ENCODE results near the gene BRSK2. TPM values are rescaled to one million over a fixed set of nuclear protein-coding genes. Genes with fewer than 3 reads are reported as not detected.
"Not testable (repeated sequence)": the region's sequence is repeated elsewhere in the genome, so short reads cannot be mapped to it uniquely, and the experiment has no call there.

The BRSK2 gene
- total RNA-seq, 1 donor from 2014 or later: 1.5 TPM

DNA sequence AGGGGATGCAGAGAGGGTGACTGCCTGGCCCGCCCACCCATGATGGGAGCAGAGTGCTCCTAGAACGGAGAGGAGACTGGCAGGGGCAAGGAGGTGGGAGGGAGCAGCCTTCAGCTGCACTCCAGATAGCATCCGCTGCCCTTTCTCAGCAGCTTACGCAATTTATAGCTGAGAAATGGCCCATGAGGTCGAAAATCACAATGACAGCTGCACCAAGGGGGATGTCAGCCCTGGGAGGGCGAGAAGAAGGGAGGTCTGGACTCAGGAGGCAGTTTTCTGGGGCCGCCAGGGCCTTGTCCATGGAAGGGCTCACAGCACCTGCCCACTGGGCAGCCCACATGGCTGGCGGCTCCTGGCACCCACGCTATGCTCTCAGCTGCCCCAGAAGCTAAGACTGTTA lies 114.4 kb downstream of the BRSK2 start:
- Mint-ChIP-seq H3K27me3 (ENCODE audit: low read depth) (no peaks in the 10 kb centered on the region), H3K36me3 (ENCODE audit: low read depth) (peaks cover 10% of the 10 kb centered on the region), H3K4me1 (ENCODE audit: low read depth) (no peaks in the 10 kb centered on the region), H3K4me3 (ENCODE audit: low read depth) (no peak overlapping the region), H3K9me3 (no peaks in the 10 kb centered on the region), H3K27ac (no peak overlapping the region)
- DNase-seq (ENCODE audit: low spot score): no peak
- intact Hi-C loops (cut with micrococcal nuclease): no loop called here

DNA sequence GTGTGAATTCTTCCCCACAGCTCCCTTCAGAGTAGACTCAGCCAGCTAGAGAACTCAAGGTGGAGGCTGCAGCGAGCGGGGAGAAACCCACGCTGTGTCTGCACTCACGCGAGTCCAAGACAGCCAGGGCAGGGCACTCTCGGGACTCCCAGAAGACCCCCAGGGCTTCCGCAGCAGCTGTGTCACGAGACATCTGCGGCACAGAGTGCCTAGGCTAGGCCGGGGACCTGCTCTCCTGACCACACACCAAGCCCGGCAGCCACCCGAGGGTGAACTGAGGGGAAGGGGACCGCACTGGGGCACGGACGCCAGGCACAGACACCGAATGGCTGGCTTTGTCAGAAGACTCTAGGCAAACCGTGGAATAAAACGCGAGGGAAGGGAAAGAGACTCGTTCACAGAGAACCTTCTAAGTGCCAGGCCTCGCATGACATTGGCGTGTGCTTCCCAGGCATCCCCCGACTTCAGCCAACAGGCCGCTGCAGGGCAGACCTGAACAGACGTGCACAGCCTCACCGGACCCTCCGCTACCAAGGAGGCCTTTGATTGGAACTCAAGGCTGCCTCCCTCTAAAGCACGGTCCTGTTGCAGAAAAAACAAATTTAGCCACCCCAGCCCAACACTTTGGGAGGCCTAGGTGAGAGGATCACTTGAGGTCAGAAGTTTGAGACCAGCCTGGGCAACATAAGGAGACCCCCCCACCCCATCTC lies 115.0 kb downstream of the BRSK2 start:
- no peaks in the 10 kb centered on the region for H3K27me3 Mint-ChIP-seq (ENCODE audit: low read depth)
- no peaks in the 10 kb centered on the region for H3K4me1 Mint-ChIP-seq (ENCODE audit: low read depth)
- peaks cover 8% of the 10 kb centered on the region for H3K36me3 Mint-ChIP-seq (ENCODE audit: low read depth)
- no peak overlapping the region for H3K4me3 Mint-ChIP-seq (ENCODE audit: low read depth)
- no peak for DNase-seq (ENCODE audit: low spot score)
- no peak overlapping the region for H3K27ac Mint-ChIP-seq
- H3K9me3 Mint-ChIP-seq: no peaks in the 10 kb centered on the region
- intact Hi-C loops (cut with micrococcal nuclease): no loop called here

DNA sequence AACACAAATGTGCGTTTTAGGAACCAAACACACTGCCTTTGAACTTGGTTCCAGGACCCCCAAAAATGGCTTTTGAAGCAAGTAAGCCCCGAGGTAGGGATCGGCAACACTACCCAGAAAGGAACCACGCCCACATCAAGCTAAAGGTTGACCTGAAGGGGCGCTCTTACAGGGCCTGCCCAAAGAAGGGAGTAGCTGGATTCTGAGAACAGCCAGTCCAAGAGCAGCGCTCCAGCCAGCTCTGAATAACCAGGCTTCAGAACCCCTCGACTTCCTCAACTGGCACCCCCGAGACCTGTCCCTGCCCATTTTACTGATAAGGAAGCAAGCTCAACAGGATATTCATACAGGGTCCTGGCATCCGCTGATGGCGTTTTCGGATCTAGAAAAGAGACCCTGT lies 115.7 kb downstream of the BRSK2 start:
- Mint-ChIP-seq H3K4me1 (ENCODE audit: low read depth) (no peaks in the 10 kb centered on the region), H3K27ac (no peak overlapping the region), H3K4me3 (ENCODE audit: low read depth) (no peak overlapping the region), H3K9me3 (no peaks in the 10 kb centered on the region), H3K36me3 (ENCODE audit: low read depth) (peaks cover 6% of the 10 kb centered on the region), H3K27me3 (ENCODE audit: low read depth) (no peaks in the 10 kb centered on the region)
- intact Hi-C loops (cut with micrococcal nuclease): no loop called here
- DNase-seq (ENCODE audit: low spot score): no peak

DNA sequence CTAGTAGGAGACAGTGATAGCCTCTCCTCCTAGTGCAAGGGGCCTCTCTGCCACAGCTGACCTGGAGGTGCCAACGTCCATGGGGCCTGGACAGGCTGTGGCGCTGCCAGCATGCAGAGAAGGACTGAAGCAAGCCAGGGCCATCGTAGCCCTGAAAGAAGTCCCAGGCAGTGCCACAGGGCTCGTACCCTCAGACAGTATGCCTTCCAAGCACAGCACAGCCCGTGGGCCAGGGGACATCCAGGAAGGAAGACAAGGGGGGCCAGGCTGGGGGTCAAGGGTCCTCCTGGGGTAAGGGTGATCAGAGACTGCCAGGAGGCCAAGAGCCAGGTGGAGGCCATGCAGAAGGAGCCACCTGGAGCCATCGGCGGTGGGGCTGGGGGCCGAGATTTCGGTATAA lies 117.2 kb downstream of the BRSK2 start:
- H3K9me3 Mint-ChIP-seq: no peaks in the 10 kb centered on the region
- no peaks in the 10 kb centered on the region for H3K27me3 Mint-ChIP-seq (ENCODE audit: low read depth)
- H3K27ac Mint-ChIP-seq: no peak overlapping the region
- intact Hi-C loops (cut with micrococcal nuclease): no loop called here
- no peaks in the 10 kb centered on the region for H3K4me1 Mint-ChIP-seq (ENCODE audit: low read depth)
- H3K4me3 Mint-ChIP-seq (ENCODE audit: low read depth): no peak overlapping the region
- no peaks in the 10 kb centered on the region for H3K36me3 Mint-ChIP-seq (ENCODE audit: low read depth)
- no peak for DNase-seq (ENCODE audit: low spot score)

DNA sequence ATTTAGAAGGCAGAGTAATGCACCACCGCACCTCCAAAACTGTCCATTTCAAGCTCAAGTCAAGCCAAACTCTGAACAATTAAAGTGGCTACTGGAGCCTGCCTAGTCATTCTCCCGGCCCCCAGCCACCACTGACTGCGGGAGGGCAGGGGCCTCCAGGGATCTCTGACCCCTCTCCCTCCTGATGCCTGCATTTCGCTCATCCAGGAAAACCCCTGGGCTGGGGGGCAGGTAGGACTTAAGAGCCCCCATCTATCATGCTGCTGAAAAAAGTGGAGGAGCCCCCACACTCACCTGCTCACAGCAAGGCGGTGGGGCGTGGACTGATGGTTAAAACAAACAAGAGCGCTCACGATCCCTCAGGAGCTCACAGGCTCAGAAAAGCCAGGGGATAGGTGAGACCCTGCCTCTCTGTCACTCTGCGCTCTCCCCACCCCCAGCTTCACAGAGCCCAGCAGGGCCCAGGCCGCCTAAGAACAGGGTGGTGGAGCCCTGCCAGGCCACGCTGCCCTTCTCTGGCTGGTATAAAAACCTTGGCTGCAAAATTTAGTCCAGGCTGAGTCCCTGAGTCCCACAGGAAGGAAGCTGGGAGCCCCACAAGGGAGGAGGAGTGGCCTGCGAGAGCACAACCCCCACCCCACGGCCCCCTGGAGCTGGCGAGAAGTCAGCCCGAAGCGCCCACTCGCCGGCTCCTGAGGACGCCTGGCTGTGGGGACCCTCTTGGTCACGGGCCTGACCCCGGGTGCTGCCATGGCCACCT lies 117.8 kb downstream of the BRSK2 start:
- Mint-ChIP-seq H3K4me3 (ENCODE audit: low read depth) (no peak overlapping the region), H3K4me1 (ENCODE audit: low read depth) (no peaks in the 10 kb centered on the region), H3K36me3 (ENCODE audit: low read depth) (no peaks in the 10 kb centered on the region), H3K27me3 (ENCODE audit: low read depth) (no peaks in the 10 kb centered on the region), H3K9me3 (no peaks in the 10 kb centered on the region), H3K27ac (no peak overlapping the region)
- intact Hi-C loops (cut with micrococcal nuclease): no loop called here
- no peak for DNase-seq (ENCODE audit: low spot score)

DNA sequence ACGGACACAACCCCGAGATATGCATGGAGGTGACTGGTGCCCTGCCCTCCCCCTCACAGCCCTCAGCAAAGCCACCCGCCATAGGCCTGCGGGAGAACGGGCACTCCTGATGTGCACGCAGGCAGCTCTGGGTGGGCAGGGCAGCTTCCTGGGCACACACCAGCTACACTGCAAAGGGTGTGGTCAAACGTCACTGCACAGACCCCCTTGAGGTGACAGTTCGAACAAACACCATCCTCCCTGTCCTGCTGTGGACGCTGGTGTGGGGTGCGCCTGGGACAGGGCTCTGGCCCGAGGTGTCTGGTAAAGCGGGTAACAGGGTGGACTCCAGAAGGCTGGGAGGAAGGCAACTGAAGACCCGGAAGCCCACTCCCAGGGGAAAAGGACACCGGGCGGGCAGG lies 118.8 kb downstream of the BRSK2 start:
- intact Hi-C loops (cut with micrococcal nuclease): no loop called here
- Mint-ChIP-seq H3K27ac (no peak overlapping the region), H3K36me3 (ENCODE audit: low read depth) (no peaks in the 10 kb centered on the region), H3K27me3 (ENCODE audit: low read depth) (no peaks in the 10 kb centered on the region), H3K4me1 (ENCODE audit: low read depth) (peaks cover 4% of the 10 kb centered on the region), H3K9me3 (no peaks in the 10 kb centered on the region), H3K4me3 (ENCODE audit: low read depth) (no peak overlapping the region)
- DNase-seq (ENCODE audit: low spot score): no peak

DNA sequence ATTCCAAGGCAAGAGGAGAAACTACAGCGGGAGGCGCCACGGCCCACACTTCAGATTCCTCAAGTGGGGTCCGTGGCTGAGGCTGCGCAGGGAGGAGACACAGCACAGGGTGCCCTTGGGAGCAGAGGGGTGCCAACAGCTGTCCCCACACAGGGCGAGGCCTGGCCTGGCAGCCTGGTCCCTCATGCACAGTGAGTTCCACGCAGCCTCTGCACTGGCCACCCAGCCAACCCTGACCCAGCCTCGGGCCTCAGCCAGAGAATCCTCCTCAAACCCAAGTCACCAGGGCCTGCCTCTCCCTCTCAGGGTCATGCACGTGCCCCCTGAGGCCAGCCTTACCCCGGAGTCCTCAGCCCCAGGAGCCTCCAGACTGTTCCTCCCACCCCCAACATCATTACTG lies 119.3 kb downstream of the BRSK2 start:
- Mint-ChIP-seq H3K4me3 (ENCODE audit: low read depth) (no peak overlapping the region), H3K9me3 (no peaks in the 10 kb centered on the region), H3K36me3 (ENCODE audit: low read depth) (no peaks in the 10 kb centered on the region), H3K27me3 (ENCODE audit: low read depth) (no peaks in the 10 kb centered on the region), H3K4me1 (ENCODE audit: low read depth) (peaks cover 5% of the 10 kb centered on the region), H3K27ac (no peak overlapping the region)
- no peak for DNase-seq (ENCODE audit: low spot score)
- intact Hi-C loops (cut with micrococcal nuclease): no loop called here

DNA sequence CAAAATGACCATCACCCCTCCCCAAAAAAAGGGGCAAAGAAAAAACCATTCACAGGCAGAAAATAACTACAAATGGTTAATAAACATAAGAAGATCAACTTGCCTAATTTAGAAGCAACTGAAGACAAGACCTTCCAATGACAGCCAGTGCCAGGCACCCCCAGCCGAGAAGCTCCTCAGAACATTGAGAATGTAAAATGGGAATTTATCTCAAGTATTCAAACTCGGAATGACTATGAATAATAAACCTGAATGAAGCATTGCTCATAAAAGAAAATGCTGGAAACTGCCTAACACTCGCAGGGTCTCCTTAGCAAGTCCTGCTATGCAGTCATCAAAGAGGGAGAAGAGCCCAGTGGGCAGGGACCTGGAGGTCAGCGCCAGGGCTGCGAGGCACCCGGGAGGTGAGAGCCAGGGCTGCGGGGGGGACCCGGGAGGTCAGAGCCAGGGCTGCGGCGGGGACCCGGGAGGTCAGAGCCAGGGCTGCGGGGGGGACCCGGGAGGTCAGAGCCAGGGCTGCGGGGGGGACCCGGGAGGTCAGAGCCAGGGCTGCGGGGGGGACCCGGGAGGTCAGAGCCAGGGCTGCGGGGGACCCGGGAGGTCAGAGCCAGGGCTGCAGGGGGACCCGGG lies 120.0 kb downstream of the BRSK2 start:
- Mint-ChIP-seq H3K27me3 (ENCODE audit: low read depth) (no peaks in the 10 kb centered on the region), H3K9me3 (no peaks in the 10 kb centered on the region), H3K4me3 (ENCODE audit: low read depth) (no peak overlapping the region), H3K36me3 (ENCODE audit: low read depth) (no peaks in the 10 kb centered on the region), H3K4me1 (ENCODE audit: low read depth) (peaks cover 5% of the 10 kb centered on the region), H3K27ac (no peak overlapping the region)
- intact Hi-C loops (cut with micrococcal nuclease): loop anchor here (10.0 kb wide), 2 partner anchors 175 to 395 kb away; no protein-coding TSS in a partner anchor
- DNase-seq (ENCODE audit: low spot score): no peak

DNA sequence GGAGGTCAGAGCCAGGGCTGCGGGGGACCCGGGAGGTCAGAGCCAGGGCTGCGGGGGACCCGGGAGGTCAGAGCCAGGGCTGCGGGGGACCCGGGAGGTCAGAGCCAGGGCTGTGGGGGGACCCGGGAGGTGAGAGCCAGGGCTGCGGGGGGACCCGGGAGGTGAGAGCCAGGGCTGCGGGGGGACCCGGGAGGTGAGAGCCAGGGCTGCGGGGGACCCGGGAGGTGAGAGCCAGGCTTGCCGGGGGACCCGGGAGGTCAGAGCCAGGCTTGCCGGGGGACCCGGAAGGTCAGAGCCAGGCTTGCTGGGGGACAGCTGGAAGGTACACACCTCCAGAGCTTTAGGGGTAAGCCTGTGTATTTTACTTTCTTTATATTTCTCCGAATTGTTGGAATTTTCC lies 120.6 kb downstream of the BRSK2 start:
- not testable (repeated sequence) for H3K9me3 Mint-ChIP-seq; DNase-seq (ENCODE audit: low spot score); H3K4me3 Mint-ChIP-seq (ENCODE audit: low read depth); H3K4me1 Mint-ChIP-seq (ENCODE audit: low read depth); H3K27me3 Mint-ChIP-seq (ENCODE audit: low read depth); H3K27ac Mint-ChIP-seq; H3K36me3 Mint-ChIP-seq (ENCODE audit: low read depth)
- intact Hi-C loops (cut with micrococcal nuclease): loop anchor here (10.0 kb wide), 2 partner anchors 176 to 396 kb away; no protein-coding TSS in a partner anchor

DNA sequence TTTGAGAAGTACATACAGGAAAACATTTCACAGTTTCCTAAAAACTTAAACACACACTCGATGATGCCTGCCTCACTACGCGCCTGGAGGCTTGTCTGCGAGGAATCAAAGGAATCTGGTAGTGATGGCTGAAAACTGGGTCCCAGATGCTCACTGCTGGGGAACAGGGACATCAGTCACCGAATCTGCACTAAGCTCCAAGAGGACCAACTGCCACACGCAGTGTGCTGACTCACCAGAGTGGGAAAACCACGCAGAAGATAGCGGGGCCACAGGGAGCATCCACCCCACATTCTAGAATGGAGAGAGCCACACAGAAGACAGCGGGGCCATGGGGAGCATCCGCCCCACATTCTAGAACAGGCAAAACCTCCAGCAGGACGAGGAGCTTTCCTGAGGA lies 121.2 kb downstream of the BRSK2 start:
- Mint-ChIP-seq H3K27ac (no peak overlapping the region), H3K36me3 (ENCODE audit: low read depth) (no peaks in the 10 kb centered on the region), H3K27me3 (ENCODE audit: low read depth) (no peaks in the 10 kb centered on the region), H3K4me3 (ENCODE audit: low read depth) (no peak overlapping the region), H3K4me1 (ENCODE audit: low read depth) (peaks cover 5% of the 10 kb centered on the region), H3K9me3 (no peaks in the 10 kb centered on the region)
- no peak for DNase-seq (ENCODE audit: low spot score)
- intact Hi-C loops (cut with micrococcal nuclease): loop anchor here (10.0 kb wide), 2 partner anchors 176 to 396 kb away; no protein-coding TSS in a partner anchor

DNA sequence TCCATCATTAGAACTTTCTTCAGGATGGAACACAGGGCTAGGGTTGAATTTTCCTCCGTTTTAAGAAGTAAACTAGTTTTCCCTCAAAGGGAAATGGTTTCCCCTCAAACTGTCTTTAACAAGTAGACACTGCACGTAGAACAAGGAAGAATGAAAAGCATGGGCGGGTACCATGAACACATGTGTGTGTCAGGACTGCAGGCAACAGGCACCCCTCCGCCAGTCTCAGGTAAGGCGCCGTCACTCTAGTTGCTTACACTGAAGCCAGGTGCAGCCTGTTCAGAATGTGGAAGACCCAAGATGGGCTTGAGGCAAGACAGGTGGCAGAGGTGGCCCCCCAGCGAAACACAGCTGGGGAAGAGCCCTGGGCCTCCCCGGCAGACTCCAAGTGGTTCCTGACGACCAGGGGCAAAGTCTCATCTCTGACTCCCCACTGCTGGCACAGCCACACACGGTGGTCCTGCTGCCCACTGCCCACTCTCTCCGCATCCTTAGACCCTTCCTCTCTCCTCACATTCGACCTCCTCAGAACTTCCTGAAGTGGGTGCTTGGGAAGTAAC lies 122.3 kb downstream of the BRSK2 start:
- H3K4me1 Mint-ChIP-seq (ENCODE audit: low read depth): peaks cover 5% of the 10 kb centered on the region
- no peak for DNase-seq (ENCODE audit: low spot score)
- no peaks in the 10 kb centered on the region for H3K36me3 Mint-ChIP-seq (ENCODE audit: low read depth)
- intact Hi-C loops (cut with micrococcal nuclease): loop anchor here (10.0 kb wide), 2 partner anchors 177 to 397 kb away; no protein-coding TSS in a partner anchor
- no peaks in the 10 kb centered on the region for H3K27me3 Mint-ChIP-seq (ENCODE audit: low read depth)
- H3K4me3 Mint-ChIP-seq (ENCODE audit: low read depth): no peak overlapping the region
- no peak overlapping the region for H3K27ac Mint-ChIP-seq
- H3K9me3 Mint-ChIP-seq: no peaks in the 10 kb centered on the region
